ENCODE measurements around the gene SPOCD1. TPM values are rescaled to one million over a fixed set of nuclear protein-coding genes. Genes with fewer than 3 reads are reported as not detected.

The SPOCD1 gene
- total and polyA plus RNA-seq, 2 experiments from 2014 or later: 0.73 to 1.3 TPM

- Histone ChIP-seq H2AFZ (no peak overlapping the region), H3K9me2 (ENCODE audit: insufficient read depth) (no peaks in the 10 kb centered on the region), H3F3A (replicated peaks; ENCODE audit: low read depth) (0 out of 2 replicates have a peak, but pooled peaks cover 6% of the 10 kb centered on the region), H3K4me1 (ENCODE audit: insufficient read depth) (peaks cover 29% of the 10 kb centered on the region), H3K4me2 (peak overlapping the region; percentile 69), H3K36me3 (ENCODE audit: insufficient read depth) (no peaks in the 10 kb centered on the region), H3K27me3 (ENCODE audit: insufficient read depth) (0 out of 2 replicates have a peak, but pooled peaks cover under 1% of the 10 kb centered on the region), H3K79me2 (replicated peaks; ENCODE audit: insufficient read depth) (no peaks in the 10 kb centered on the region), H4K20me1 (replicated peaks; ENCODE audit: insufficient read depth) (no peaks in the 10 kb centered on the region), H3K4me3 (no peak overlapping the region), H3K27ac (ENCODE audit: low read depth) (no peak overlapping the region)
- H3K4me1 Mint-ChIP-seq: peaks cover 33% of the 10 kb centered on the region
- H3K9me3 Mint-ChIP-seq: no peaks in the 10 kb centered on the region
- H3K27ac Mint-ChIP-seq: peak overlapping the region; percentile 90; the same call in 1 of the 2 replicates
- H3K27me3 Mint-ChIP-seq (ENCODE audit: insufficient read depth, low read depth, poor library complexity): peaks cover 14% of the 10 kb centered on the region
- peak; percentile 72 for DNase-seq (ENCODE audit: low spot score)
- no peaks in the 10 kb centered on the region for H3K36me3 Mint-ChIP-seq (ENCODE audit: low read depth)
- no peak overlapping the region; the same call in 2 of the 3 replicates for H3K4me3 Mint-ChIP-seq
- ATAC-seq: peak; percentile 64
- no peak for TF ChIP-seq STAT1 (IDR thresholded peaks at IDR 0.05; ENCODE audit: unreplicated experiment)
- no peak for TF ChIP-seq NANOG (IDR thresholded peaks at IDR 0.05; ENCODE audit: borderline replicate concordance)
- TF ChIP-seq POLR2AphosphoS5 (IDR thresholded peaks at IDR 0.05; ENCODE audit: low read depth): no peak
- TF ChIP-seq, protein P1, sequence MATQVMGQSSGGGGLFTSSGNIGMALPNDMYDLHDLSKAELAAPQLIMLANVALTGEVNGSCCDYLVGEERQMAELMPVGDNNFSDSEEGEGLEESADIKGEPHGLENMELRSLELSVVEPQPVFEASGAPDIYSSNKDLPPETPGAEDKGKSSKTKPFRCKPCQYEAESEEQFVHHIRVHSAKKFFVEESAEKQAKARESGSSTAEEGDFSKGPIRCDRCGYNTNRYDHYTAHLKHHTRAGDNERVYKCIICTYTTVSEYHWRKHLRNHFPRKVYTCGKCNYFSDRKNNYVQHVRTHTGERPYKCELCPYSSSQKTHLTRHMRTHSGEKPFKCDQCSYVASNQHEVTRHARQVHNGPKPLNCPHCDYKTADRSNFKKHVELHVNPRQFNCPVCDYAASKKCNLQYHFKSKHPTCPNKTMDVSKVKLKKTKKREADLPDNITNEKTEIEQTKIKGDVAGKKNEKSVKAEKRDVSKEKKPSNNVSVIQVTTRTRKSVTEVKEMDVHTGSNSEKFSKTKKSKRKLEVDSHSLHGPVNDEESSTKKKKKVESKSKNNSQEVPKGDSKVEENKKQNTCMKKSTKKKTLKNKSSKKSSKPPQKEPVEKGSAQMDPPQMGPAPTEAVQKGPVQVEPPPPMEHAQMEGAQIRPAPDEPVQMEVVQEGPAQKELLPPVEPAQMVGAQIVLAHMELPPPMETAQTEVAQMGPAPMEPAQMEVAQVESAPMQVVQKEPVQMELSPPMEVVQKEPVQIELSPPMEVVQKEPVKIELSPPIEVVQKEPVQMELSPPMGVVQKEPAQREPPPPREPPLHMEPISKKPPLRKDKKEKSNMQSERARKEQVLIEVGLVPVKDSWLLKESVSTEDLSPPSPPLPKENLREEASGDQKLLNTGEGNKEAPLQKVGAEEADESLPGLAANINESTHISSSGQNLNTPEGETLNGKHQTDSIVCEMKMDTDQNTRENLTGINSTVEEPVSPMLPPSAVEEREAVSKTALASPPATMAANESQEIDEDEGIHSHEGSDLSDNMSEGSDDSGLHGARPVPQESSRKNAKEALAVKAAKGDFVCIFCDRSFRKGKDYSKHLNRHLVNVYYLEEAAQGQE (IDR thresholded peaks at IDR 0.05; ENCODE audit: unreplicated experiment): no peak
These were observed 34.0 kb downstream of the SPOCD1 start for GRCh38 chr1:31781756-31782371.

- DNase-seq (ENCODE audit: low spot score): no peak
- Mint-ChIP-seq H3K4me3 (no peak overlapping the region), H3K27ac (peak overlapping the region; percentile 54; the same call in 1 of the 2 replicates), H3K36me3 (ENCODE audit: low read depth) (no peaks in the 10 kb centered on the region), H3K4me1 (peaks cover 37% of the 10 kb centered on the region), H3K27me3 (ENCODE audit: insufficient read depth, low read depth, poor library complexity) (peaks cover 17% of the 10 kb centered on the region), H3K9me3 (no peaks in the 10 kb centered on the region)
- no peak overlapping the region for H3K27ac ChIP-seq (ENCODE audit: low read depth)
- H3K4me1 ChIP-seq (ENCODE audit: insufficient read depth): peaks cover 29% of the 10 kb centered on the region
- H4K20me1 ChIP-seq (replicated peaks; ENCODE audit: insufficient read depth): no peaks in the 10 kb centered on the region
- no peak overlapping the region; the same call in 1 of the 2 replicates for H3K4me2 ChIP-seq
- H3K79me2 ChIP-seq (replicated peaks; ENCODE audit: insufficient read depth): no peaks in the 10 kb centered on the region
- ATAC-seq: no peak
- H3K27me3 ChIP-seq (ENCODE audit: insufficient read depth): 0 out of 2 replicates have a peak, but pooled peaks cover 6% of the 10 kb centered on the region
- H3K36me3 ChIP-seq (ENCODE audit: insufficient read depth): no peaks in the 10 kb centered on the region
- H3K4me3 ChIP-seq: no peak overlapping the region
- TF ChIP-seq CTCF (conservative IDR thresholded peaks at IDR 0.05; ENCODE audit: low read depth in 2 of 2): no peak
- TF ChIP-seq ETS1 (IDR thresholded peaks at IDR 0.05): no peak
- TF ChIP-seq ZNF331 (CRISPR knock-in tag; IDR thresholded peaks at IDR 0.05; ENCODE audit: low read depth): no peak
- 0 out of 2 replicates have a peak, but pooled peaks cover 6% of the 10 kb centered on the region for H3F3A ChIP-seq (replicated peaks; ENCODE audit: low read depth)
- H2AFZ ChIP-seq: no peak overlapping the region
- H3K9me2 ChIP-seq (ENCODE audit: insufficient read depth): no peaks in the 10 kb centered on the region
These were observed 34.6 kb downstream of the SPOCD1 start for GRCh38 chr1:31781138-31781755.

Data from GM23338 (cell line).